ENCODE data around the gene DHX58. TPM values are rescaled to one million over a fixed set of nuclear protein-coding genes. Genes with fewer than 3 reads are reported as not detected.

DHX58 gene
- total RNA-seq, 1 donor from 2014 or later = 0.41 TPM

- no peak for DNase-seq (ENCODE audit: low spot score)
- Mint-ChIP-seq H3K36me3 (ENCODE audit: low read depth, unreplicated experiment) (peaks cover 7% of the 10 kb centered on the region), H3K27me3 (ENCODE audit: unreplicated experiment) (peaks cover 16% of the 10 kb centered on the region), H3K9me3 (ENCODE audit: unreplicated experiment) (no peaks in the 10 kb centered on the region), H3K4me1 (ENCODE audit: unreplicated experiment) (peaks cover 13% of the 10 kb centered on the region), H3K27ac (ENCODE audit: unreplicated experiment) (no peak overlapping the region), H3K4me3 (ENCODE audit: unreplicated experiment) (no peak overlapping the region)
- no peak for TF ChIP-seq CTCF (IDR thresholded peaks at IDR 0.05; ENCODE audit: unreplicated experiment)
Measured at GRCh38 chr17:42119301-42119700, 6.8 kb upstream of the DHX58 start.

GRCh38 chr17:42118545-42118944 lies 6.0 kb upstream of the DHX58 start:
- Mint-ChIP-seq H3K27me3 (ENCODE audit: unreplicated experiment) (peaks cover 17% of the 10 kb centered on the region), H3K27ac (ENCODE audit: unreplicated experiment) (no peak overlapping the region), H3K4me3 (ENCODE audit: unreplicated experiment) (no peak overlapping the region), H3K36me3 (ENCODE audit: low read depth, unreplicated experiment) (peaks cover 7% of the 10 kb centered on the region), H3K4me1 (ENCODE audit: unreplicated experiment) (peaks cover 13% of the 10 kb centered on the region), H3K9me3 (ENCODE audit: unreplicated experiment) (no peaks in the 10 kb centered on the region)
- peak; percentile 38 for TF ChIP-seq CTCF (IDR thresholded peaks at IDR 0.05; ENCODE audit: unreplicated experiment)
- DNase-seq (ENCODE audit: low spot score) = peak; percentile 59

GRCh38 chr17:42118126-42118510 lies 5.6 kb upstream of the DHX58 start:
- Mint-ChIP-seq H3K4me3 (ENCODE audit: unreplicated experiment) (no peak overlapping the region), H3K4me1 (ENCODE audit: unreplicated experiment) (peaks cover 13% of the 10 kb centered on the region), H3K27me3 (ENCODE audit: unreplicated experiment) (peaks cover 17% of the 10 kb centered on the region), H3K27ac (ENCODE audit: unreplicated experiment) (no peak overlapping the region), H3K36me3 (ENCODE audit: low read depth, unreplicated experiment) (peaks cover 7% of the 10 kb centered on the region), H3K9me3 (ENCODE audit: unreplicated experiment) (no peaks in the 10 kb centered on the region)
- no peak for TF ChIP-seq CTCF (IDR thresholded peaks at IDR 0.05; ENCODE audit: unreplicated experiment)
- DNase-seq (ENCODE audit: low spot score) = no peak

- no peak overlapping the region for H3K27ac Mint-ChIP-seq (ENCODE audit: unreplicated experiment)
- H3K27me3 Mint-ChIP-seq (ENCODE audit: unreplicated experiment) = peaks cover 17% of the 10 kb centered on the region
- no peak for TF ChIP-seq CTCF (IDR thresholded peaks at IDR 0.05; ENCODE audit: unreplicated experiment)
- no peak for DNase-seq (ENCODE audit: low spot score)
- H3K4me3 Mint-ChIP-seq (ENCODE audit: unreplicated experiment) = no peak overlapping the region
- H3K9me3 Mint-ChIP-seq (ENCODE audit: unreplicated experiment) = no peaks in the 10 kb centered on the region
- peaks cover 7% of the 10 kb centered on the region for H3K36me3 Mint-ChIP-seq (ENCODE audit: low read depth, unreplicated experiment)
- H3K4me1 Mint-ChIP-seq (ENCODE audit: unreplicated experiment) = peaks cover 13% of the 10 kb centered on the region
Measured at GRCh38 chr17:42117397-42118125, 5.0 kb upstream of the DHX58 start.

GRCh38 chr17:42116705-42117396 lies 4.3 kb upstream of the DHX58 start:
- peaks cover 11% of the 10 kb centered on the region for H3K4me1 Mint-ChIP-seq (ENCODE audit: unreplicated experiment)
- peak; percentile 81 for DNase-seq (ENCODE audit: low spot score)

More at GRCh38 chr17:42116705-42117396, 4.3 kb upstream of the DHX58 start:
- H3K27me3 Mint-ChIP-seq (ENCODE audit: unreplicated experiment) = peaks cover 15% of the 10 kb centered on the region
- H3K27ac Mint-ChIP-seq (ENCODE audit: unreplicated experiment) = no peak overlapping the region
- peak overlapping the region; percentile 77 for H3K4me3 Mint-ChIP-seq (ENCODE audit: unreplicated experiment)
- peaks cover 7% of the 10 kb centered on the region for H3K36me3 Mint-ChIP-seq (ENCODE audit: low read depth, unreplicated experiment)
- TF ChIP-seq CTCF (IDR thresholded peaks at IDR 0.05; ENCODE audit: unreplicated experiment) = peak; percentile 73
- H3K9me3 Mint-ChIP-seq (ENCODE audit: unreplicated experiment) = no peaks in the 10 kb centered on the region
